BJ (cell line): Measurements from ENCODE around the gene TSC22D1. TPM values are rescaled to one million over a fixed set of nuclear protein-coding genes. Genes with fewer than 3 reads are reported as not detected.
"Not testable (repeated sequence)": the region's sequence is repeated elsewhere in the genome, so short reads cannot be mapped to it uniquely, and the experiment has no call there.

ENCODE experiments used
- CTCF ChIA-PET: fragments of 350-600 bp; formaldehyde crosslinking; extraction: SDS; loops from one replicate; lab custom pipeline; 2021; ENCODE audit warnings: antibody characterized with exemption, inconsistent platforms; lab: Yijun Ruan, JAX
- POLR2A ChIA-PET: fragments of 300-600 bp; sonication (Branson Sonifier 250); formaldehyde crosslinking; extraction: SDS; loops from one replicate; lab custom pipeline; 2021; ENCODE audit warnings: antibody characterized with exemption; lab: Charles Lee
- DNase-seq: peaks from one replicate; pipeline ENCODE4 v3.0.0-alpha.2; 2011; ENCODE audit warnings: low read depth
- H3K27me3 ChIP-seq: 2 replicates; pipeline ENCODE4 v1.6.0; 2011; ENCODE audit warnings: low read length; ENCODE audit not compliant: control insufficient read depth, insufficient read depth
- H3K36me3 ChIP-seq: 2 replicates; pipeline ENCODE4 v1.5.1; 2011; ENCODE audit warnings: low read length; ENCODE audit not compliant: control insufficient read depth, insufficient read depth
- H3K4me3 ChIP-seq: 2 replicates; pipeline ENCODE4 v1.5.1; 2011; ENCODE audit warnings: low read depth, mild to moderate bottlenecking, control low read depth, low read length
- CTCF ChIP-seq: IDR thresholded peaks from 2 replicates; pipeline ENCODE4 v1.5.1; 2011; ENCODE audit warnings: low read depth, mild to moderate bottlenecking, control low read depth, inconsistent platforms, low read length, moderate library complexity; ENCODE audit not compliant: insufficient read depth
- polyA plus RNA-seq: library from polyadenylated mRNA; depleted of rRNA; stranded (reverse); fragments of >200 nt; gene quantifications from 2 replicates; pipeline ENCODE4 v1.2.3, GENCODE V29; 2011

The TSC22D1 gene
- polyA plus RNA-seq, 1 experiment = 33.5 TPM

- no peak for DNase-seq
- no peak overlapping the region for H3K4me3 ChIP-seq
- H3K27me3 ChIP-seq = no peaks in the 10 kb centered on the region
- H3K36me3 ChIP-seq = no peaks in the 10 kb centered on the region; the same call in 1 of the 2 replicates
- CTCF ChIA-PET = interaction anchor here (1.0 kb wide), 1 partner anchor 12 kb away, joined by 3 read pairs; no protein-coding TSS in a partner anchor
- no peak for TF ChIP-seq CTCF
- POLR2A ChIA-PET = no interaction called here
Observed at GRCh38 chr13:44459674-44460073, 116.5 kb downstream of the TSC22D1 start.

GRCh38 chr13:44458313-44458975, 117.7 kb downstream of the TSC22D1 start:
- CTCF ChIA-PET = no interaction called here
- POLR2A ChIA-PET = no interaction called here
- Histone ChIP-seq H3K36me3 (no peaks in the 10 kb centered on the region; the same call in 1 of the 2 replicates), H3K4me3 (no peak overlapping the region), H3K27me3 (no peaks in the 10 kb centered on the region)
- no peak for DNase-seq
- TF ChIP-seq CTCF = no peak

- CTCF ChIA-PET = interaction anchor here (1.0 to 2.0 kb wide), 2 partner anchors 17 to 514 kb away, joined by 4 to 5 read pairs; no protein-coding TSS in a partner anchor
- H3K36me3 ChIP-seq, DNase-seq, H3K27me3 ChIP-seq, H3K4me3 ChIP-seq, POLR2A ChIA-PET: not testable (repeated sequence)
Observed at GRCh38 chr13:44456212-44456611, 119.9 kb downstream of the TSC22D1 start.

- POLR2A ChIA-PET = no interaction called here
- Histone ChIP-seq H3K27me3 (no peaks in the 10 kb centered on the region), H3K36me3 (peaks cover 3% of the 10 kb centered on the region; the same call in 1 of the 2 replicates), H3K4me3 (no peak overlapping the region)
- no peak for DNase-seq
- CTCF ChIA-PET = interaction anchor here (2.0 kb wide), 1 partner anchor 17 kb away, joined by 5 read pairs; no protein-coding TSS in a partner anchor
- TF ChIP-seq CTCF = no peak
Observed at GRCh38 chr13:44455769-44456168, 120.4 kb downstream of the TSC22D1 start.

- H3K27me3 ChIP-seq = no peaks in the 10 kb centered on the region
- no peak for TF ChIP-seq CTCF
- ChIA-PET CTCF (no interaction called here), POLR2A (no interaction called here)
- DNase-seq = no peak
- H3K36me3 ChIP-seq = 0 out of 2 replicates have a peak, but pooled peaks cover 3% of the 10 kb centered on the region
- H3K4me3 ChIP-seq = no peak overlapping the region
Observed at GRCh38 chr13:44453881-44454280, 122.2 kb downstream of the TSC22D1 start.
